Neural crest cell (in vitro differentiated cells): ENCODE measurements around the gene PCYT2. TPM values are rescaled to one million over a fixed set of nuclear protein-coding genes. Genes with fewer than 3 reads are reported as not detected.
A peak's percentile ranks its signal among the peaks of the same experiment; 100 is the strongest.

Experiments used
- DNase-seq: peaks from one replicate; pipeline ENCODE4 v3.0.0; 2021; ENCODE audit warnings: low read depth, mixed read lengths, low spot score
- H3K27ac Mint-ChIP-seq: one replicate; pipeline ENCODE4 v1.8.0; 2021; ENCODE audit warnings: mild to moderate bottlenecking, mixed read lengths; ENCODE audit not compliant: unreplicated experiment
- H3K27me3 Mint-ChIP-seq: 2 replicates; pipeline ENCODE4 v1.8.0; 2021; ENCODE audit warnings: low read depth, mild to moderate bottlenecking, mixed read lengths
- H3K36me3 Mint-ChIP-seq: 2 replicates; pipeline ENCODE4 v1.8.0; 2021; ENCODE audit warnings: low read depth, mild to moderate bottlenecking, mixed read lengths
- H3K4me1 Mint-ChIP-seq: 2 replicates; pipeline ENCODE4 v1.8.0; 2021; ENCODE audit warnings: mixed read lengths
- H3K4me3 Mint-ChIP-seq: one replicate; pipeline ENCODE4 v1.8.0; 2021; ENCODE audit warnings: mild to moderate bottlenecking, mixed read lengths
- H3K9me3 Mint-ChIP-seq: 2 replicates; pipeline ENCODE4 v1.8.0; 2021; ENCODE audit warnings: mixed read lengths
- CTCF ChIP-seq: fragments of 200-600 bp; sonication (generic); conservative IDR thresholded peaks from 2 replicates; pipeline ENCODE4 v1.5.0; 2021; ENCODE audit warnings: antibody characterized with exemption, mild to moderate bottlenecking
- total RNA-seq: library from RNA; stranded (reverse); gene quantifications from 2 replicates; pipeline ENCODE4 v1.2.1, GENCODE V29; 2021

Gene PCYT2
- total RNA-seq, 1 donor from 2014 or later = 92.4 TPM

- Mint-ChIP-seq H3K27ac (peak within 1 kb of the TSS; percentile 96), H3K9me3 (no peaks in the 10 kb centered on the region), H3K36me3 (peaks cover 7% of the 10 kb centered on the region), H3K27me3 (peaks cover 9% of the 10 kb centered on the region), H3K4me1 (peaks cover 29% of the 10 kb centered on the region), H3K4me3 (peak within 1 kb of the TSS; percentile 96)
- TF ChIP-seq CTCF = no peak
- peak; percentile 13 for DNase-seq
These were observed 51.1 kb downstream of the PCYT2 start, which contains the start of gene P4HB for GRCh38 chr17:81859906-81860755. Gene P4HB (minus strand): TSS chr17:81860535. CDS start chr17:81860471, 64 bp downstream.

GRCh38 chr17:81858967-81859905 is 52.0 kb downstream of the PCYT2 start:
- no peaks in the 10 kb centered on the region for H3K9me3 Mint-ChIP-seq
- H3K36me3 Mint-ChIP-seq = peaks cover 7% of the 10 kb centered on the region
- peak overlapping the region; percentile 92 for H3K4me3 Mint-ChIP-seq
- H3K4me1 Mint-ChIP-seq = peaks cover 29% of the 10 kb centered on the region
- H3K27ac Mint-ChIP-seq = no peak overlapping the region
- no peak for DNase-seq
- TF ChIP-seq CTCF = no peak
- H3K27me3 Mint-ChIP-seq = peaks cover 9% of the 10 kb centered on the region

GRCh38 chr17:81858170-81858966 is 52.8 kb downstream of the PCYT2 start:
- peaks cover 9% of the 10 kb centered on the region for H3K27me3 Mint-ChIP-seq
- no peak for TF ChIP-seq CTCF
- no peak overlapping the region for H3K27ac Mint-ChIP-seq
- H3K4me3 Mint-ChIP-seq = peak overlapping the region; percentile 92
- no peaks in the 10 kb centered on the region for H3K9me3 Mint-ChIP-seq
- H3K4me1 Mint-ChIP-seq = peaks cover 28% of the 10 kb centered on the region
- H3K36me3 Mint-ChIP-seq = peaks cover 7% of the 10 kb centered on the region
- no peak for DNase-seq

GRCh38 chr17:81854974-81855774 is 56.0 kb downstream of the PCYT2 start:
- no peak for TF ChIP-seq CTCF
- Mint-ChIP-seq H3K27me3 (no peaks in the 10 kb centered on the region), H3K27ac (no peak overlapping the region), H3K9me3 (no peaks in the 10 kb centered on the region), H3K4me3 (peak overlapping the region; percentile 41), H3K36me3 (no peaks in the 10 kb centered on the region), H3K4me1 (peaks cover 7% of the 10 kb centered on the region)
- no peak for DNase-seq
